ENCODE measurements around the gene OSBPL3. TPM values are rescaled to one million over a fixed set of nuclear protein-coding genes. Genes with fewer than 3 reads are reported as not detected.

OSBPL3 gene
- total RNA-seq, 1 experiment from 2014 or later = 36.8 TPM

- TF ChIP-seq POLR2A (IDR thresholded peaks at IDR 0.05; ENCODE audit: borderline replicate concordance, extremely low read depth, insufficient read depth, insufficient read length) (no peak), EZH2phosphoT487 (IDR thresholded peaks at IDR 0.05; ENCODE audit: borderline replicate concordance) (no peak)
- POLR2A ChIA-PET = interaction anchor here (1.0 kb wide), 1 partner anchor 213 kb away, joined by 4 read pairs; no protein-coding TSS in a partner anchor
- H2AFZ ChIP-seq (ENCODE audit: low read depth, low read length, poor library complexity, severe bottlenecking) = no peak overlapping the region
- H3K4me3 ChIP-seq (replicated peaks in 1 of 2; ENCODE audit: low read depth in 1 of 2, low read length in 2 of 2) = no peak overlapping the region
- H3K4me2 ChIP-seq (ENCODE audit: low read length) = peak overlapping the region; percentile 34
- no peaks in the 10 kb centered on the region for H3K27me3 ChIP-seq (ENCODE audit: insufficient read depth, low read length)
- H3K9ac ChIP-seq (ENCODE audit: low read length) = no peak overlapping the region
- peaks cover 97% of the 10 kb centered on the region for H3K79me2 ChIP-seq (ENCODE audit: insufficient read depth, low read length)
- CTCF ChIA-PET = interaction anchor here (0.8 kb wide), 1 partner anchor 92 kb away, joined by 3 read pairs; no protein-coding TSS in a partner anchor
- no peak for ATAC-seq
- intact Hi-C loops (cut with micrococcal nuclease) = no loop called here
- no peaks in the 10 kb centered on the region for H3K9me3 ChIP-seq (ENCODE audit: control insufficient read depth in 1 of 2, insufficient read depth in 1 of 2, low read depth in 1 of 2, low read length in 2 of 2)
- DNase-seq (ENCODE audit: low read depth, low spot score) = no peak
- H3K4me1 ChIP-seq (ENCODE audit: control insufficient read depth in 1 of 2, insufficient read depth in 2 of 2, low read length in 2 of 2) = peaks cover 28 to 69% of the 10 kb centered on the region in 2 experiments
- RAD21 ChIA-PET (ENCODE audit: low non-redundant PET in 1 of 2, low total read pairs in 2 of 2, uncharacterized antibody in 2 of 2, unreplicated experiment in 2 of 2) = no interaction called here
- H3K36me3 ChIP-seq (ENCODE audit: control insufficient read depth in 1 of 2, insufficient read depth in 2 of 2, low read length in 2 of 2) = no peaks in the 10 kb centered on the region
- no peak overlapping the region for H3K27ac ChIP-seq (ENCODE audit: low read depth, low read length)
- no TSS peak for BruUV-seq (replicated peaks)
- no peaks in the 10 kb centered on the region for H3K9me2 ChIP-seq (ENCODE audit: insufficient read depth)
- H4K20me1 ChIP-seq (ENCODE audit: insufficient read depth) = no peaks in the 10 kb centered on the region
Observed at GRCh38 chr7:24912424-24912823, 67.6 kb downstream of the OSBPL3 start.

- Histone ChIP-seq H2AFZ (ENCODE audit: low read depth, low read length, poor library complexity, severe bottlenecking) (no peak overlapping the region), H3K27ac (ENCODE audit: low read depth, low read length) (no peak overlapping the region), H3K9ac (ENCODE audit: low read length) (no peak overlapping the region), H4K20me1 (ENCODE audit: insufficient read depth) (no peaks in the 10 kb centered on the region), H3K27me3 (ENCODE audit: insufficient read depth, low read length) (no peaks in the 10 kb centered on the region), H3K9me3 (ENCODE audit: control insufficient read depth in 1 of 2, insufficient read depth in 1 of 2, low read depth in 1 of 2, low read length in 2 of 2) (no peaks in the 10 kb centered on the region), H3K4me2 (ENCODE audit: low read length) (no peak overlapping the region), H3K4me3 (replicated peaks in 1 of 2; ENCODE audit: low read depth in 1 of 2, low read length in 2 of 2) (no peak overlapping the region), H3K9me2 (ENCODE audit: insufficient read depth) (no peaks in the 10 kb centered on the region), H3K79me2 (ENCODE audit: insufficient read depth, low read length) (peaks cover 98% of the 10 kb centered on the region), H3K4me1 (ENCODE audit: control insufficient read depth in 1 of 2, insufficient read depth in 2 of 2, low read length in 2 of 2) (peaks cover 40 to 81% of the 10 kb centered on the region in 2 experiments), H3K36me3 (ENCODE audit: control insufficient read depth in 1 of 2, insufficient read depth in 2 of 2, low read length in 2 of 2) (no peaks in the 10 kb centered on the region)
- ChIA-PET POLR2A (no interaction called here), RAD21 (ENCODE audit: low non-redundant PET in 1 of 2, low total read pairs in 2 of 2, uncharacterized antibody in 2 of 2, unreplicated experiment in 2 of 2) (no interaction called here), CTCF (no interaction called here)
- intact Hi-C loops (cut with micrococcal nuclease) = no loop called here
- DNase-seq (ENCODE audit: low read depth, low spot score) = no peak
- no TSS peak for BruUV-seq (replicated peaks)
- ATAC-seq = no peak
- TF ChIP-seq REST (IDR thresholded peaks at IDR 0.05; ENCODE audit: low read depth) (no peak), CBX3 (IDR thresholded peaks at IDR 0.05; ENCODE audit: low read depth) (no peak), JUND (IDR thresholded peaks at IDR 0.05) (no peak), ZNF274 (IDR thresholded peaks at IDR 0.05; ENCODE audit: low read depth, low read length) (no peak), YY1 (IDR thresholded peaks at IDR 0.05; ENCODE audit: extremely low read depth, insufficient replicate concordance, low read depth, low read length) (no peak), SP1 (IDR thresholded peaks at IDR 0.05; ENCODE audit: low read depth) (no peak), TCF7L2 (IDR thresholded peaks at IDR 0.05; ENCODE audit: borderline replicate concordance, extremely low read depth, insufficient read depth, insufficient read length) (no peak), CEBPB (IDR thresholded peaks at IDR 0.05; ENCODE audit: low read depth) (no peak), ZBTB33 (IDR thresholded peaks at IDR 0.05; ENCODE audit: extremely low read depth, insufficient replicate concordance, low read length) (no peak), EZH2phosphoT487 (IDR thresholded peaks at IDR 0.05; ENCODE audit: borderline replicate concordance) (no peak), MAX (IDR thresholded peaks at IDR 0.05) (no peak)
- TF ChIP-seq, protein P1, sequence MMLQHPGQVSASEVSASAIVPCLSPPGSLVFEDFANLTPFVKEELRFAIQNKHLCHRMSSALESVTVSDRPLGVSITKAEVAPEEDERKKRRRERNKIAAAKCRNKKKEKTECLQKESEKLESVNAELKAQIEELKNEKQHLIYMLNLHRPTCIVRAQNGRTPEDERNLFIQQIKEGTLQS (IDR thresholded peaks at IDR 0.05) = no peak
Observed at GRCh38 chr7:24911213-24911603, 68.8 kb downstream of the OSBPL3 start.

All from HCT116 (cell line).